Brain microvascular endothelial cell (primary cell): Measurements from ENCODE around the gene TMEM109.

Source experiments
- DNase-seq: peaks from one replicate; pipeline ENCODE4 v3.0.0-alpha.2; 2020
- H3K27ac ChIP-seq: fragments of 250-450 bp; sonication (Bioruptor Pico); 2 replicates; pipeline ENCODE4 v1.5.1; 2020; ENCODE audit warnings: mild to moderate bottlenecking, moderate library complexity
- H3K27me3 ChIP-seq: fragments of 250-450 bp; sonication (Bioruptor Pico); replicated peaks from 2 replicates; pipeline ENCODE4 v1.5.1; 2020; ENCODE audit warnings: mild to moderate bottlenecking
- H3K36me3 ChIP-seq: fragments of 250-450 bp; sonication (Bioruptor Pico); replicated peaks from 2 replicates; pipeline ENCODE4 v1.5.1; 2020; ENCODE audit warnings: mild to moderate bottlenecking
- H3K4me3 ChIP-seq: 2 replicates; pipeline ENCODE4 v1.5.1; 2011; ENCODE audit warnings: low read depth, mild to moderate bottlenecking, control low read depth, low read length, moderate library complexity
- CTCF ChIP-seq: IDR thresholded peaks from 2 replicates; pipeline ENCODE4 v1.5.1; 2011; ENCODE audit warnings: low read depth, mild to moderate bottlenecking, moderate library complexity, low read length, control low read depth, inconsistent platforms; ENCODE audit errors: missing control alignments
- in situ Hi-C: cut with HindIII; loops from 2 replicates; pipeline ENCODE4 v1.10.0; 2017; ENCODE audit warnings: low sequenced_read_pairs, low pct_ligation_motif_present

Gene TMEM109

GRCh38 chr11:60937811-60938210 is 23.9 kb downstream of the TMEM109 start:
- TF ChIP-seq CTCF: no peak
- no peak overlapping the region for H3K4me3 ChIP-seq

GRCh38 chr11:60938500-60938899 is 24.5 kb downstream of the TMEM109 start:
- H3K27ac ChIP-seq: no peak overlapping the region
- H3K36me3 ChIP-seq: no peaks in the 10 kb centered on the region
- in situ Hi-C loops: no loop called here
- DNase-seq: no peak
- H3K4me3 ChIP-seq: no peak overlapping the region
- TF ChIP-seq CTCF: no peak
- no peaks in the 10 kb centered on the region for H3K27me3 ChIP-seq

More at GRCh38 chr11:60937811-60938210, 23.9 kb downstream of the TMEM109 start:
- in situ Hi-C loops: no loop called here
- H3K27me3 ChIP-seq: no peaks in the 10 kb centered on the region
- no peaks in the 10 kb centered on the region for H3K36me3 ChIP-seq
- H3K27ac ChIP-seq: no peak overlapping the region
- no peak for DNase-seq

DNA sequence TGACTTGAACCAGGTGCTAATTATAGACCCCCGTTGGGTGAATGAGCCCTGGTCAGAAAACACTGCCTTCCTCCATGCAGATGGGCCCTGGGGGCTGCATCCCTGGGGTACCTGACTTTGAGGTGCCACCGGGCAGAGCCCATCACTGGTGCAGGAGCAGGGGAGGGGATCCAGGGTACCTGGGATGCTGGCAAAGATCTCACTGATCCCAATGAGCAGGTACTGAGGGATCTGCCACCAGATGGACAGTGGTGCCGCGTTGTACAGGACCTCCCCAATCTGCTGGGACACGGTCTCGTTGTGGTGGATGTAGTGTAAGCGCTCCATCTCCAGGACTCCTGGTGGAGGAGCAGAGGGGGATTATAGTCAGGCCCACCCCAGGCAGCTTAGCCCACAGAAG is 25.3 kb downstream of the TMEM109 start:
- no peaks in the 10 kb centered on the region for H3K36me3 ChIP-seq
- in situ Hi-C loops: no loop called here
- TF ChIP-seq CTCF: no peak

GRCh38 chr11:60939855-60940254 is 25.9 kb downstream of the TMEM109 start:
- no peaks in the 10 kb centered on the region for H3K36me3 ChIP-seq
- no peaks in the 10 kb centered on the region for H3K27me3 ChIP-seq
- DNase-seq: no peak
- in situ Hi-C loops: no loop called here
- no peak for TF ChIP-seq CTCF
- no peak overlapping the region for H3K27ac ChIP-seq
- H3K4me3 ChIP-seq: no peak overlapping the region

More for the DNA sequence above, 25.3 kb downstream of the TMEM109 start:
- no peak for DNase-seq
- Histone ChIP-seq H3K4me3 (no peak overlapping the region), H3K27me3 (no peaks in the 10 kb centered on the region), H3K27ac (no peak overlapping the region)

GRCh38 chr11:60941371-60942119 is 27.6 kb downstream of the TMEM109 start:
- in situ Hi-C loops: no loop called here
- no peak for TF ChIP-seq CTCF
- no peak for DNase-seq
- Histone ChIP-seq H3K27me3 (no peaks in the 10 kb centered on the region), H3K4me3 (no peak overlapping the region), H3K27ac (no peak overlapping the region), H3K36me3 (no peaks in the 10 kb centered on the region)

DNA sequence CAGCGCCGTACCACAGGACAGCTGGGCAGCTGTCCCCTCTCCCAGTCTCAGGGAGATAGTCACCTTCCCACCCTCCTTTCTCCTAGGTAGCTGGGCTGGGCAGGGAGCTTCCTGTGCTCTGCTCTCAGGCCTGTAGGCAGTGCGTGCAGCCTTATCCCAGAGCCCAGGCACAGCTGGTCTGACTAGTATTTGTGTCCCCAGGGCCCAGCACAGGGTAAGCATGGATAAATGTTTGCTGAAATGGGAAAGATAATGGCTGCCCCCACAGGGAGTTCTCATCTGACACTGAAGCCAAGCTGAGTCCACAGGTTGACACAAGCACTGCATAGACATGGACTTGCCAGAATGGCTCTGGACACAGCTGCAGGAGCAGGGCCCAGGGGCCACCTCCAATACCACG is 28.3 kb downstream of the TMEM109 start:
- TF ChIP-seq CTCF: no peak
- H3K36me3 ChIP-seq: no peaks in the 10 kb centered on the region
- no peak overlapping the region for H3K4me3 ChIP-seq
- H3K27ac ChIP-seq: no peak overlapping the region
- in situ Hi-C loops: no loop called here
- no peaks in the 10 kb centered on the region for H3K27me3 ChIP-seq
- no peak for DNase-seq
